H9 (cell line): Measurements from ENCODE around the gene ADSS2. TPM values are rescaled to one million over a fixed set of nuclear protein-coding genes. Genes with fewer than 3 reads are reported as not detected.

ENCODE experiments used
- DNase-seq: peaks from one replicate; pipeline ENCODE4 v3.0.0-alpha.2; 2017
- H2AFZ ChIP-seq: one replicate; pipeline ENCODE4 v1.6.1; 2013; ENCODE audit warnings: mild to moderate bottlenecking, low read length, control low read depth, moderate library complexity
- H2AK5ac ChIP-seq: 2 replicates; pipeline ENCODE4 v1.6.1; 2013; ENCODE audit warnings: low read length, control low read depth, mixed read lengths; ENCODE audit not compliant: insufficient read length
- H2BK120ac ChIP-seq: one replicate; pipeline ENCODE4 v1.6.1; 2013; ENCODE audit warnings: low read depth, mild to moderate bottlenecking, low read length, control low read depth, inconsistent platforms; ENCODE audit not compliant: poor library complexity, severe bottlenecking
- H2BK12ac ChIP-seq: 2 replicates; pipeline ENCODE4 v1.6.1; 2013; ENCODE audit warnings: low read length, control low read depth, mixed read lengths, low read depth; ENCODE audit not compliant: insufficient read length
- H2BK15ac ChIP-seq: 2 replicates; pipeline ENCODE4 v1.6.1; 2013; ENCODE audit warnings: low read depth, low read length, control low read depth
- H2BK20ac ChIP-seq: one replicate; pipeline ENCODE4 v1.6.1; 2013; ENCODE audit warnings: low read depth, mild to moderate bottlenecking, low read length, control low read depth, inconsistent platforms; ENCODE audit not compliant: poor library complexity, severe bottlenecking
- H2BK5ac ChIP-seq: 2 replicates; pipeline ENCODE4 v1.6.1; 2013; ENCODE audit warnings: low read length, control low read depth, mixed read lengths; ENCODE audit not compliant: insufficient read length
- H3K14ac ChIP-seq: 2 replicates; pipeline ENCODE4 v1.6.1; 2013; ENCODE audit warnings: low read length, control low read depth; ENCODE audit not compliant: insufficient read depth
- H3K18ac ChIP-seq: 2 replicates; pipeline ENCODE4 v1.6.1; 2013; ENCODE audit warnings: low read depth, mild to moderate bottlenecking, mixed read lengths, low read length, control low read depth; ENCODE audit not compliant: insufficient read length
- H3K23ac ChIP-seq: 2 replicates; pipeline ENCODE4 v1.6.1; 2013; ENCODE audit warnings: low read length, control low read depth, mixed read lengths, low read depth; ENCODE audit not compliant: insufficient read length
- H3K23me2 ChIP-seq: 2 replicates; pipeline ENCODE4 v1.6.1; 2013; ENCODE audit warnings: low read depth, mild to moderate bottlenecking, mixed read lengths, low read length, control low read depth; ENCODE audit not compliant: insufficient read length, poor library complexity, severe bottlenecking
- H3K27ac ChIP-seq: 2 replicates; pipeline ENCODE4 v1.5.1; 2013; ENCODE audit warnings: low read length, control low read depth, mixed read lengths, low read depth; ENCODE audit not compliant: insufficient read length
- H3K27me3 ChIP-seq: 2 replicates; pipeline ENCODE4 v1.6.1; 2013; ENCODE audit warnings: low read length, control low read depth, inconsistent platforms; ENCODE audit not compliant: insufficient read depth
- H3K4ac ChIP-seq: 2 replicates; pipeline ENCODE4 v1.6.1; 2013; ENCODE audit warnings: low read depth, mild to moderate bottlenecking, control low read depth, inconsistent platforms, low read length, moderate library complexity
- H3K4me1 ChIP-seq: 2 replicates; pipeline ENCODE4 v1.6.1; 2013; ENCODE audit warnings: low read length, control low read depth, inconsistent platforms; ENCODE audit not compliant: insufficient read depth
- H3K4me2 ChIP-seq: 2 replicates; pipeline ENCODE4 v1.6.1; 2013; ENCODE audit warnings: low read length, control low read depth, mixed read lengths; ENCODE audit not compliant: insufficient read length, insufficient read depth
- H3K56ac ChIP-seq: 2 replicates; pipeline ENCODE4 v1.6.1; 2013; ENCODE audit warnings: low read depth, mild to moderate bottlenecking, mixed read lengths, low read length, control low read depth; ENCODE audit not compliant: insufficient read length
- H3K79me1 ChIP-seq: 2 replicates; pipeline ENCODE4 v1.6.1; 2013; ENCODE audit warnings: low read depth, mild to moderate bottlenecking, moderate library complexity, low read length, control low read depth, inconsistent platforms; ENCODE audit not compliant: insufficient read depth, poor library complexity, severe bottlenecking
- H3K79me2 ChIP-seq: 2 replicates; pipeline ENCODE4 v1.6.1; 2013; ENCODE audit warnings: low read length, control low read depth, inconsistent platforms; ENCODE audit not compliant: insufficient read depth
- H3K9ac ChIP-seq: 2 replicates; pipeline ENCODE4 v1.6.1; 2013; ENCODE audit warnings: low read length, control low read depth, mixed read lengths; ENCODE audit not compliant: insufficient read length; ENCODE audit errors: extremely low read depth
- H3K9me3 ChIP-seq: one replicate; pipeline ENCODE4 v1.6.1; 2013; ENCODE audit warnings: low read depth, low read length, inconsistent platforms; ENCODE audit not compliant: control insufficient read depth
- H3T11ph ChIP-seq: one replicate; pipeline ENCODE4 v1.6.1; 2013; ENCODE audit warnings: mild to moderate bottlenecking, low read length, control low read depth, inconsistent platforms
- H4K20me1 ChIP-seq: one replicate; pipeline ENCODE4 v1.6.1; 2013; ENCODE audit not compliant: control insufficient read depth, insufficient read length, insufficient read depth
- H4K5ac ChIP-seq: 2 replicates; pipeline ENCODE4 v1.6.1; 2013; ENCODE audit warnings: low read depth, mild to moderate bottlenecking, mixed read lengths, low read length, control low read depth; ENCODE audit not compliant: insufficient read length
- H4K8ac ChIP-seq: replicated peaks from 2 replicates; pipeline ENCODE4 v1.6.1; 2013; ENCODE audit warnings: low read length, control low read depth, mixed read lengths, low read depth; ENCODE audit not compliant: insufficient read length
- H4K91ac ChIP-seq: 2 replicates; pipeline ENCODE4 v1.6.1; 2013; ENCODE audit warnings: low read depth, mild to moderate bottlenecking, moderate library complexity, mixed read lengths, low read length, control low read depth; ENCODE audit not compliant: insufficient read length
- H3K27ac Mint-ChIP-seq, 3 experiments: 2 replicates in 2 of 3; 3 replicates in 1 of 3; pipeline ENCODE4 v1.8.0; 2020 to 2021; ENCODE audit warnings: mixed read lengths in 3 of 3, mild to moderate bottlenecking in 1 of 3, moderate library complexity in 1 of 3
- H3K27me3 Mint-ChIP-seq: 2 replicates; pipeline ENCODE4 v1.8.0; 2021; ENCODE audit warnings: low read depth, mild to moderate bottlenecking, moderate library complexity, mixed read lengths
- H3K36me3 Mint-ChIP-seq, 3 experiments: 2 replicates in 2 of 3; 3 replicates in 1 of 3; pipeline ENCODE4 v1.8.0; 2020 to 2021; ENCODE audit warnings: low read depth in 3 of 3, mixed read lengths in 3 of 3; ENCODE audit not compliant: insufficient read depth in 1 of 3
- H3K4me1 Mint-ChIP-seq, 2 experiments: 2 replicates each; pipeline ENCODE4 v1.8.0; 2020; ENCODE audit warnings: mixed read lengths in 2 of 2
- H3K4me3 Mint-ChIP-seq, 2 experiments: 2 replicates in 1 of 2; 3 replicates in 1 of 2; pipeline ENCODE4 v1.8.0; 2020 to 2021; ENCODE audit warnings: mild to moderate bottlenecking in 2 of 2, mixed read lengths in 2 of 2, moderate library complexity in 1 of 2
- H3K9me3 Mint-ChIP-seq, 2 experiments: 2 replicates in 1 of 2; 3 replicates in 1 of 2; pipeline ENCODE4 v1.8.0; 2020; ENCODE audit warnings: mild to moderate bottlenecking in 2 of 2, mixed read lengths in 2 of 2, moderate library complexity in 1 of 2
- WGBS: extraction: QIAGEN DNeasy Blood & Tissue Kit; methylation state at CpG from one replicate; pipeline ENCODE4 v1.1.7; 2013; ENCODE audit warnings: missing lambda C conversion rate, low lambda C conversion rate, mixed read lengths; ENCODE audit not compliant: insufficient read length; ENCODE audit errors: extremely low coverage; 5-methylcytosine and 5-hydroxymethylcytosine counted together
- total RNA-seq: library from RNA; stranded (reverse); gene quantifications from 2 replicates; pipeline ENCODE4 v1.2.1, GENCODE V29; 2021
- TF ChIP-seq, protein P1 (sequence below): fragments of 200-600 bp; sonication (generic); conservative IDR thresholded peaks from 3 replicates; pipeline ENCODE4 v1.8.0; 2021; ENCODE audit warnings: antibody characterized with exemption, mild to moderate bottlenecking

The ADSS2 gene
- total RNA-seq, 1 experiment from 2014 or later = 65.4 TPM

DNA sequence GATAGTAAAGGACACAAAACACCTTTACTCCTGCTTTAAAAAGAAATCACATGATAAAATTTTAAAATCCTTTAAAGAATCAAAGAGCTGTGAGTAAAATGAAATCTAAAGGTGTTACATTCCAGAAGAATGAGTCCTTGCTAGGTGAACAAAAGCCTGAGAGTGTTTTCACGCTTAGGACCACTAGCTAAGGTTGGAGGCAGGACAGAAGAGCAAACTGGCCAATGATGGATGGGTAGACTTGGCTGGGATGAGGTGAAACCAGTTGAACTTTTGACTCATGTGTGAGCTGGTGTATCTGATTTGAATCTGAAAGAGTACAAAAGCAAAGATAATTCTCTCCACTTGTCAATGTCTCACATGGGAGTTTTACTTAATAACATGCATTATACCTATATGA lies 44.5 kb upstream of the ADSS2 start:
- TF ChIP-seq, protein P1, sequence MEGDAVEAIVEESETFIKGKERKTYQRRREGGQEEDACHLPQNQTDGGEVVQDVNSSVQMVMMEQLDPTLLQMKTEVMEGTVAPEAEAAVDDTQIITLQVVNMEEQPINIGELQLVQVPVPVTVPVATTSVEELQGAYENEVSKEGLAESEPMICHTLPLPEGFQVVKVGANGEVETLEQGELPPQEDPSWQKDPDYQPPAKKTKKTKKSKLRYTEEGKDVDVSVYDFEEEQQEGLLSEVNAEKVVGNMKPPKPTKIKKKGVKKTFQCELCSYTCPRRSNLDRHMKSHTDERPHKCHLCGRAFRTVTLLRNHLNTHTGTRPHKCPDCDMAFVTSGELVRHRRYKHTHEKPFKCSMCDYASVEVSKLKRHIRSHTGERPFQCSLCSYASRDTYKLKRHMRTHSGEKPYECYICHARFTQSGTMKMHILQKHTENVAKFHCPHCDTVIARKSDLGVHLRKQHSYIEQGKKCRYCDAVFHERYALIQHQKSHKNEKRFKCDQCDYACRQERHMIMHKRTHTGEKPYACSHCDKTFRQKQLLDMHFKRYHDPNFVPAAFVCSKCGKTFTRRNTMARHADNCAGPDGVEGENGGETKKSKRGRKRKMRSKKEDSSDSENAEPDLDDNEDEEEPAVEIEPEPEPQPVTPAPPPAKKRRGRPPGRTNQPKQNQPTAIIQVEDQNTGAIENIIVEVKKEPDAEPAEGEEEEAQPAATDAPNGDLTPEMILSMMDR = no peak
- H3K27ac ChIP-seq = no peak overlapping the region
- H3K23me2 ChIP-seq = no peaks in the 10 kb centered on the region
- Mint-ChIP-seq H3K4me1 (peaks cover 0 to 4% of the 10 kb centered on the region in 2 experiments; a peak in 2 of 4 replicates), H3K27me3 (no peaks in the 10 kb centered on the region; the same call in 1 of the 2 replicates), H3K27ac (no peak overlapping the region), H3K4me3 (no peak overlapping the region), H3K9me3 (peaks cover 17 to 18% of the 10 kb centered on the region in 2 experiments), H3K36me3 (peaks cover 6 to 11% (median 8%) of the 10 kb centered on the region in 3 experiments; a peak in 5 of 7 replicates)
- no peak overlapping the region for H3K23ac ChIP-seq
- no peak overlapping the region for H3K9ac ChIP-seq
- H2BK20ac ChIP-seq = no peak overlapping the region
- no peak overlapping the region for H4K5ac ChIP-seq
- H3K79me2 ChIP-seq = no peaks in the 10 kb centered on the region
- H2BK15ac ChIP-seq = no peak overlapping the region
- no peak overlapping the region for H3K56ac ChIP-seq
- H3K4me1 ChIP-seq = no peaks in the 10 kb centered on the region
- H2BK12ac ChIP-seq = no peak overlapping the region
- H3K79me1 ChIP-seq = no peaks in the 10 kb centered on the region
- H3K27me3 ChIP-seq = no peaks in the 10 kb centered on the region
- H3K18ac ChIP-seq = no peak overlapping the region
- no peak overlapping the region for H3K4ac ChIP-seq
- no peak overlapping the region for H4K8ac ChIP-seq
- no peak overlapping the region for H2AK5ac ChIP-seq
- no peak overlapping the region for H2BK5ac ChIP-seq
- H4K20me1 ChIP-seq = no peaks in the 10 kb centered on the region
- no peak overlapping the region for H2AFZ ChIP-seq
- H4K91ac ChIP-seq = no peak overlapping the region
- H3K14ac ChIP-seq = no peak overlapping the region
- no peak overlapping the region for H2BK120ac ChIP-seq
- no peak overlapping the region for H3K4me2 ChIP-seq
- no peak for DNase-seq
- no CpG with 5 or more reads among the region's 1 CpG for WGBS
- no peak overlapping the region for H3T11ph ChIP-seq
- no peaks in the 10 kb centered on the region for H3K9me3 ChIP-seq
